K562 (cell line): ENCODE data around the gene SRGN. TPM values are rescaled to one million over a fixed set of nuclear protein-coding genes. Genes with fewer than 3 reads are reported as not detected.

ENCODE experiments used
- ADNP ChIP-seq: fragments of 200-800 bp; sonication (Bioruptor generic); IDR thresholded peaks from 2 replicates; pipeline ENCODE4 v1.6.1; 2016; ENCODE audit warnings: missing genetic modification characterization, missing compliant biosample characterization
- CREB1 ChIP-seq, 2 experiments: sonication (generic) in 1 of 2; formaldehyde crosslinking in 1 of 2; IDR thresholded peaks; 2 replicates each; pipeline versions ENCODE4 v1.6.1 to v1.8.0; 2012 to 2022; ENCODE audit warnings: inconsistent platforms in 1 of 2, mild to moderate bottlenecking in 1 of 2, missing genetic modification reagents in 1 of 2, moderate library complexity in 1 of 2
- ELF1 ChIP-seq: fragments of 200-800 bp; sonication (Bioruptor generic); IDR thresholded peaks from 2 replicates; pipeline ENCODE4 v1.6.1; 2016; ENCODE audit warnings: missing genetic modification characterization, missing compliant biosample characterization
- EWSR1 ChIP-seq: fragments of 450-650 bp; IDR thresholded peaks from 2 replicates; pipeline ENCODE4 v1.6.1; 2018; ENCODE audit warnings: borderline replicate concordance, mild to moderate bottlenecking, low read depth, moderate library complexity; ENCODE audit not compliant: partially characterized antibody
- FOSL1 ChIP-seq: fragments of 200-800 bp; sonication (Bioruptor generic); conservative IDR thresholded peaks from 2 replicates; pipeline ENCODE4 v1.6.1; 2016; ENCODE audit warnings: missing genetic modification characterization, missing compliant biosample characterization
- KHSRP ChIP-seq: fragments of 450-650 bp; IDR thresholded peaks from 2 replicates; pipeline ENCODE4 v1.6.1; 2017
- NFYB ChIP-seq: IDR thresholded peaks from 2 replicates; pipeline ENCODE4 v1.6.1; 2011; ENCODE audit warnings: mild to moderate bottlenecking, moderate library complexity; ENCODE audit not compliant: insufficient read length; ENCODE audit errors: extremely low read depth
- NR2C2 ChIP-seq, 2 experiments: fragments of 200-800 bp in 1 of 2; sonication (Bioruptor generic) in 1 of 2; sonication (generic) in 1 of 2; formaldehyde crosslinking in 1 of 2; IDR thresholded peaks; 2 replicates each; pipeline versions ENCODE4 v1.6.1 to v1.8.0; 2016 to 2022; ENCODE audit warnings: mild to moderate bottlenecking in 1 of 2, missing compliant biosample characterization in 1 of 2, missing genetic modification characterization in 1 of 2, missing genetic modification reagents in 1 of 2
- POLR2A ChIP-seq: fragments of 450-650 bp; conservative IDR thresholded peaks from 2 replicates; pipeline ENCODE4 v1.6.1; 2016
- POLR2AphosphoS5 ChIP-seq: IDR thresholded peaks from 2 replicates; pipeline ENCODE4 v1.6.1; 2011; ENCODE audit warnings: mild to moderate bottlenecking, low read depth, low read length, moderate library complexity; ENCODE audit not compliant: control insufficient read depth, insufficient read depth
- PURB ChIP-seq: sonication (generic); formaldehyde crosslinking; IDR thresholded peaks from 2 replicates; pipeline ENCODE4 v1.9.0; 2021; ENCODE audit warnings: low read depth, mild to moderate bottlenecking, missing genetic modification reagents
- SETDB1 ChIP-seq: IDR thresholded peaks from one replicate; pipeline ENCODE4 v1.6.1; 2012; ENCODE audit warnings: low read length, control low read depth, inconsistent platforms
- SMARCB1 ChIP-seq: IDR thresholded peaks from 2 replicates; pipeline ENCODE4 v1.6.1; 2011; ENCODE audit warnings: improper control_type of control experiment, low read depth; ENCODE audit not compliant: insufficient read length
- SOX6 ChIP-seq: fragments of 450-650 bp; IDR thresholded peaks from 2 replicates; pipeline ENCODE4 v1.6.1; 2014; ENCODE audit warnings: mild to moderate bottlenecking
- STAT5A ChIP-seq: IDR thresholded peaks from 2 replicates; pipeline ENCODE4 v1.6.1; 2012; ENCODE audit warnings: low read length, inconsistent platforms, borderline replicate concordance
- SUPT5H ChIP-seq: fragments of 450-650 bp; IDR thresholded peaks from 2 replicates; pipeline ENCODE4 v1.6.1; 2016
- TAF15 ChIP-seq: fragments of 200-400 bp; formaldehyde crosslinking; IDR thresholded peaks from 2 replicates; pipeline ENCODE4 v1.6.1; 2017; ENCODE audit warnings: mild to moderate bottlenecking, low read depth, low read length, moderate library complexity
- TBL1XR1 ChIP-seq, 2 experiments: IDR thresholded peaks; 2 replicates each; pipeline ENCODE4 v1.6.1; 2012; ENCODE audit warnings: improper control_type of control experiment in 2 of 2, low read length in 2 of 2, mild to moderate bottlenecking in 1 of 2
- TCF7 ChIP-seq: sonication (generic); IDR thresholded peaks from 2 replicates; pipeline ENCODE4 v1.6.1; 2016; ENCODE audit warnings: antibody characterized with exemption, borderline replicate concordance
- TSC22D4 ChIP-seq: fragments of 450-650 bp; IDR thresholded peaks from 2 replicates; pipeline ENCODE4 v1.6.1; 2016; ENCODE audit warnings: missing genetic modification characterization, missing biosample characterization, control low read depth
- ZNF197 ChIP-seq: fragments of 200-800 bp; sonication (Bioruptor generic); IDR thresholded peaks from 2 replicates; pipeline ENCODE4 v1.6.1; 2016; ENCODE audit warnings: low read depth, missing genetic modification characterization, missing compliant biosample characterization
- ZNF253 ChIP-seq: fragments of 250-450 bp; sonication (Bioruptor Pico); conservative IDR thresholded peaks from 2 replicates; pipeline ENCODE4 v1.6.1; 2021; ENCODE audit warnings: mild to moderate bottlenecking
- ZNF561 ChIP-seq: fragments of 450-650 bp; formaldehyde crosslinking; conservative IDR thresholded peaks from 2 replicates; pipeline ENCODE4 v1.4.0; 2020; ENCODE audit warnings: mild to moderate bottlenecking, moderate library complexity
- ZNF589 ChIP-seq: fragments of 200-800 bp; sonication (Bioruptor generic); IDR thresholded peaks from 2 replicates; pipeline ENCODE4 v1.6.1; 2016; ENCODE audit warnings: low read depth, missing genetic modification characterization, missing compliant biosample characterization
- polyA plus RNA-seq, 8 experiments: library from polyadenylated mRNA; depleted of rRNA in 4 of 8; stranded (reverse) in 5 of 8; unstranded in 3 of 8; fragments of >200 nt; fragmentation: Nextera tagmentation in 2 of 8; fragmentation: Illumina TruSeq in 1 of 8; extraction: Ambion mirVana in 2 of 8; extraction: Trizol in 1 of 8; gene quantifications; 2 replicates each; pipeline versions ENCODE4 v1.2.1 to v1.2.3, GENCODE V29; 2011 to 2014; ENCODE audit warnings: inconsistent platforms in 1 of 8, missing spikeins in 1 of 8
- total RNA-seq, 7 experiments: library from RNA; depleted of rRNA in 6 of 7; stranded (reverse); fragments of >200 nt in 6 of 7; fragmentation: Illumina TruSeq in 2 of 7; extraction: Trizol in 2 of 7; gene quantifications; 2 replicates each; pipeline versions ENCODE4 v1.2.1 to v1.2.3, GENCODE V29; 2011 to 2021; ENCODE audit warnings: low replicate concordance in 1 of 7
- TF ChIP-seq, protein P1 (sequence below): fragments of 150-350 bp; conservative IDR thresholded peaks from 2 replicates; pipeline ENCODE4 v1.6.1; 2014; ENCODE audit warnings: low read length
- TF ChIP-seq, protein P2 (sequence below): sonication (generic); formaldehyde crosslinking; IDR thresholded peaks from 2 replicates; pipeline ENCODE4 v1.8.0; 2022; ENCODE audit warnings: mild to moderate bottlenecking, missing genetic modification reagents, borderline replicate concordance

SRGN gene
- total and polyA plus RNA-seq, 9 of the 15 experiments (the other 6 are each of a cell fraction or from before 2014, with no cell fraction given) = 136 to 304 (median 180) TPM

DNA sequence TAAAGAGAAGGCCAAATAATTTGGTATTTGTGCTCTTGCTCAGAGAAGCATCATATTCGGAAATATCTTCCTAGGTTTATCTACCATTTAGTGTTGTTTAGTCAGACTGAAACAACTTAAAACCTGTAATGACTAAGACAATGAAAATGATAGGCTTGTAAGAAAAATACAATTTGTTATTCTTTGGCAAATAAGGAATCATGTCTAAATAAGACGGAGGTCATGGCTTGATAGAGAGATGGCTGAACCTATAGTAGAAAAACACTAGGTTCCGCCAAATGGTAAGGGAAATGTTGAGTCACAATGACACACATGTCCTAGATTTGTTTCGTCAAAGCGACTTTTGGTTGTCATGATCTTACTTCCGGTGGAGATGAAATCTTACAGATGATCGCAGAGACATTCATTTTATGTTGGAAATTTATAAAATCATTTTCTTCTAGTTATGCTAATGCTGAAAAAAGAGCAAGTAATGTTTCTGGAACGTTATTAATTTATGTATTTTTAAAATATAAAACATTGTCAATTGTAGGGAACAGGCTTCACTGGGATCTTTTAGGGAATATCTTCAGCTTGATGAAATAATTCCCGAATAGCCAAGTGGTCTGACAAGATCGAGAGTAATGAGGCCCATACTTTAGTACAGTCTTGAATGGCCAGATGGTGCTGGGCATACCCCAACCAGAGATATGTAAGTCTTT, 1.0 kb downstream of the SRGN start (continued):
- TF ChIP-seq, protein P1, sequence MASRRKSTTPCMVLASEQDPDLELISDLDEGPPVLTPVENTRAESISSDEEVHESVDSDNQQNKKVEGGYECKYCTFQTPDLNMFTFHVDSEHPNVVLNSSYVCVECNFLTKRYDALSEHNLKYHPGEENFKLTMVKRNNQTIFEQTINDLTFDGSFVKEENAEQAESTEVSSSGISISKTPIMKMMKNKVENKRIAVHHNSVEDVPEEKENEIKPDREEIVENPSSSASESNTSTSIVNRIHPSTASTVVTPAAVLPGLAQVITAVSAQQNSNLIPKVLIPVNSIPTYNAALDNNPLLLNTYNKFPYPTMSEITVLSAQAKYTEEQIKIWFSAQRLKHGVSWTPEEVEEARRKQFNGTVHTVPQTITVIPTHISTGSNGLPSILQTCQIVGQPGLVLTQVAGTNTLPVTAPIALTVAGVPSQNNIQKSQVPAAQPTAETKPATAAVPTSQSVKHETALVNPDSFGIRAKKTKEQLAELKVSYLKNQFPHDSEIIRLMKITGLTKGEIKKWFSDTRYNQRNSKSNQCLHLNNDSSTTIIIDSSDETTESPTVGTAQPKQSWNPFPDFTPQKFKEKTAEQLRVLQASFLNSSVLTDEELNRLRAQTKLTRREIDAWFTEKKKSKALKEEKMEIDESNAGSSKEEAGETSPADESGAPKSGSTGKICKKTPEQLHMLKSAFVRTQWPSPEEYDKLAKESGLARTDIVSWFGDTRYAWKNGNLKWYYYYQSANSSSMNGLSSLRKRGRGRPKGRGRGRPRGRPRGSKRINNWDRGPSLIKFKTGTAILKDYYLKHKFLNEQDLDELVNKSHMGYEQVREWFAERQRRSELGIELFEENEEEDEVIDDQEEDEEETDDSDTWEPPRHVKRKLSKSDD = no peak
- no peak for TF ChIP-seq TAF15
- peak; percentile 80 for TF ChIP-seq POLR2A
- TF ChIP-seq STAT5A = no peak
- no peak for TF ChIP-seq ZNF253
- peak in 1 of 2 experiments; percentile 78; a peak in 1 of 4 replicates for TF ChIP-seq TBL1XR1 (IDR thresholded peaks at IDR 0.05; ENCODE audit: low read length in 2 of 2)
- TF ChIP-seq SETDB1 = no peak
- no peak for TF ChIP-seq NR2C2 (CRISPR knock-in tag; IDR thresholded peaks at IDR 0.05)
- peak; percentile 36; the same call in 1 of the 2 replicates for TF ChIP-seq NR2C2 (tag; IDR thresholded peaks at IDR 0.05)
- no peak for TF ChIP-seq ZNF561 (CRISPR knock-in tag)
- no peak; the same call in 1 of the 2 replicates for TF ChIP-seq ADNP (tag)
- no peak for TF ChIP-seq PURB
- no peak for TF ChIP-seq TSC22D4 (tag)
- no peak for TF ChIP-seq NFYB
- no peak for TF ChIP-seq TCF7
- 0 out of 2 replicates have a peak, but pooled peaks have one; percentile 32 for TF ChIP-seq POLR2AphosphoS5
- TF ChIP-seq SMARCB1 = no peak
- peak; percentile 98 for TF ChIP-seq CREB1 (IDR thresholded peaks at IDR 0.05)
- TF ChIP-seq CREB1 (CRISPR knock-in tag; IDR thresholded peaks at IDR 0.05) = peak; percentile 93
- TF ChIP-seq, protein P2, sequence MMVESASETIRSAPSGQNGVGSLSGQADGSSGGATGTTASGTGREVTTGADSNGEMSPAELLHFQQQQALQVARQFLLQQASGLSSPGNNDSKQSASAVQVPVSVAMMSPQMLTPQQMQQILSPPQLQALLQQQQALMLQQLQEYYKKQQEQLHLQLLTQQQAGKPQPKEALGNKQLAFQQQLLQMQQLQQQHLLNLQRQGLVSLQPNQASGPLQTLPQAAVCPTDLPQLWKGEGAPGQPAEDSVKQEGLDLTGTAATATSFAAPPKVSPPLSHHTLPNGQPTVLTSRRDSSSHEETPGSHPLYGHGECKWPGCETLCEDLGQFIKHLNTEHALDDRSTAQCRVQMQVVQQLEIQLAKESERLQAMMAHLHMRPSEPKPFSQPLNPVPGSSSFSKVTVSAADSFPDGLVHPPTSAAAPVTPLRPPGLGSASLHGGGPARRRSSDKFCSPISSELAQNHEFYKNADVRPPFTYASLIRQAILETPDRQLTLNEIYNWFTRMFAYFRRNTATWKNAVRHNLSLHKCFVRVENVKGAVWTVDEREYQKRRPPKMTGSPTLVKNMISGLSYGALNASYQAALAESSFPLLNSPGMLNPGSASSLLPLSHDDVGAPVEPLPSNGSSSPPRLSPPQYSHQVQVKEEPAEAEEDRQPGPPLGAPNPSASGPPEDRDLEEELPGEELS (CRISPR knock-in tag) = no peak
- TF ChIP-seq KHSRP = peak; percentile 84
- no peak for TF ChIP-seq ZNF197 (CRISPR knock-in tag)
- TF ChIP-seq SUPT5H = peak; percentile 72
- TF ChIP-seq ZNF589 (CRISPR knock-in tag) = no peak
- peak; percentile 74 for TF ChIP-seq ELF1 (tag)
- 0 out of 2 replicates have a peak, but pooled peaks have one; percentile 30 for TF ChIP-seq SOX6
- TF ChIP-seq EWSR1 = no peak
- peak; percentile 99 for TF ChIP-seq FOSL1 (tag)
